NAMALWA (cell line): Measurements from ENCODE around the gene DCC.
A peak's percentile ranks its signal among the peaks of the same experiment; 100 is the strongest.

Experiments
- DNase-seq: peaks from one replicate; pipeline ENCODE4 v3.0.0-alpha.2; 2015; ENCODE audit warnings: low spot score

The DCC gene

GRCh38 chr18:52903857-52904256 lies 563.9 kb downstream of the DCC start:
- DNase-seq = peak; percentile 72

- no peak for DNase-seq
Observed at GRCh38 chr18:52907543-52908308, 567.7 kb downstream of the DCC start.

GRCh38 chr18:52914148-52914547 lies 574.2 kb downstream of the DCC start:
- DNase-seq = no peak

- no peak for DNase-seq
Observed at GRCh38 chr18:52920665-52921064, 580.7 kb downstream of the DCC start.

DNA sequence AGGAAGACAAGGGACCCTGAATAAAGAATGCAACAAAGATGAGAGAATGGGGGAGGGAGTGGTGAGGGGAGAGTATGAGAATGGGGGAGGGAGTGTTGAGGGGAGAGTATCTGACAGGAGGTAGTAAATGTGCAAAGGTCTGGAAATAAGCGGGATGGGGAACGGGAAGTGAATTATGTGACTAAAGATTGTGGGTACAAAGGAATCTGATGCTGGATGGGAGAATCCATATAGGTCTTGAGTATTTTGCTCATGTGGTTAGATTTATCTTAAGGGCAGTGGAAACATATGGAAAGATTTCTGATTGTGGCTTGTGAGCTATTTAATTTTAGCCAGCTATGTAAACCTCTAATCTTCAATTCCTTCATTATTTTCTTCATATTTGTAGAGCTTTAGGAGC lies 593.4 kb downstream of the DCC start:
- no peak for DNase-seq

DNA sequence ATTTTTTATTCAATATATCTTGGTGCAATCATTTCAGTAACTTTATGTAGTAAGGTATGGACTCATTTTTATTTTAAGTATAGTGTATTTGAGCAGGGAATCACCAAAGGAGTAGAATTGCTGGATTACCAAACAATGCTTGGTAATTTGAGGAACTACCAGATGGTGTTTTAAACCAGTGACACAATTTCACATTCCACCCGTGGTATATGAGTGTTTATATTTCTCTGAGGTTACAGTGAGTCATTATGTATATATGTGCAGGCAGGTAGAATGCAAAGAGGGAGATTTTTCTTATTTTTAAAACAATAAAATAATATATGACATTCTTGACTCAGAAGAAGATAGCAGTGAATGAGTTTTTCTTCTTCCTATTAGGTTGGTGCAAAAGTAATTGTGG lies 596.9 kb downstream of the DCC start:
- no peak for DNase-seq

- no peak for DNase-seq
Observed at GRCh38 chr18:52937840-52938239, 597.8 kb downstream of the DCC start.

DNA sequence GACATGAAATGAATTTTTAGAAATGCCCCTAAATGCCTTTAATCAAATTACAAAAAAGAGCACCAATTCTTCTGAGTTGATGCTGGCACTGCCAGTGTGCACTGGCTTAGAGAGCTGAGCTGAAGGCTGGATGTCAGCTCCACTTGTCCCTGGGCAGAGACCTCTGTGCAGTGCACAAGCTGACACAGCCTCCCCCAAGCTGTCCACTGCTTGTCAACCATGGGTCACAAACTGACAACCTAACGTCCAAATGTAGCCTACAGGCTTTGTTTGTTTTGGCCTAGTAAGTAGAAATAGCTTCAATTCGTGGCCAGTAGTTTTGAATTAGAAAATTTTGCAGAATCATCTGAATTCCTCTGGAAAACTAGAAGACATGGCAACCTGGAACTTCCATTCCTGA lies 605.6 kb downstream of the DCC start:
- DNase-seq = no peak

- no peak for DNase-seq
Observed at GRCh38 chr18:52948868-52949444, 609.0 kb downstream of the DCC start.

GRCh38 chr18:52950155-52950554 lies 610.2 kb downstream of the DCC start:
- no peak for DNase-seq

- DNase-seq = no peak
Observed at GRCh38 chr18:52953387-52953786, 613.4 kb downstream of the DCC start.

GRCh38 chr18:52963481-52963880 lies 623.5 kb downstream of the DCC start:
- no peak for DNase-seq

- no peak for DNase-seq
Observed at GRCh38 chr18:52970686-52971085, 630.7 kb downstream of the DCC start.

GRCh38 chr18:52971097-52971496 lies 631.1 kb downstream of the DCC start:
- no peak for DNase-seq

GRCh38 chr18:52979892-52980291 lies 639.9 kb downstream of the DCC start:
- DNase-seq = no peak

DNA sequence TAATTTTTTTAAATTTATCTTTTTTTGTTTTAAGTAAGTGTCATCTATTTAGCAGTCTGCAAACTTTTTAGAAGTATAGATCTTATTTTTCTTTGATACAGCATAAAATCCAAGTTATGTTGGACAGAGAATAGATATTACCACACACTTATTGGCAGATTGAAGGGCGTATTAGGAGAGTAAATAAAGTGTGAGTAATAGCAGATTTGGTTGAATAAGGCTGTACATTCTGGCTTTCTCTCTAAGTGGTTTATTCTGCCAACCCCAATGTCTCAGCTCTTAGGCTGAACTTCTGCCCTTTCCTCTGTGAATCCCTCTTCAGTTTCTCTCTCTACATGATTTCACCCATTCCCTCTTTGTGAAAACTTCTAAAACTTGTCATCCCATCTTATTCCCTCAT lies 651.2 kb downstream of the DCC start:
- no peak for DNase-seq

DNA sequence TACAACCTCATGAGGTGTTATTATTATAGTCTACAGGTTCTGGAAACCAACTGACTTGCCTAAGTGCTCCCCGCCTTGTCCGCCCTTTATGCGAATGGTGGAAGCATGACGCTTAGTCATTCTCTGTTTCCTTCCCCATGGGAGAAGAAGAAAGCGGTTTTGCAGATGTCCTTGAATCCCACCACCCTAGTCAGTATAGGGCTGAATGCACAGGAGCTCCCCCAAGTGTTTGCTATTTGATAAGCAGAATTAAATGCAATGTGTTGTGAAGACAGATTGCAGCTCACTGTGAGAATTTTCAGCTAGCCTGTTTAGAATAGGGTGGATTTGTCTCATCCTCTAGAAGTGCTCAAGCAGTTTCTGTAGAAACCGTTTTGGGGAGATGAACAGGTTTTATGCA lies 652.0 kb downstream of the DCC start:
- peak; percentile 38 for DNase-seq

GRCh38 chr18:52995875-52996274 lies 655.9 kb downstream of the DCC start:
- DNase-seq = no peak

GRCh38 chr18:52999633-53000032 lies 659.6 kb downstream of the DCC start:
- DNase-seq = peak; percentile 19

GRCh38 chr18:53004798-53005197 lies 664.8 kb downstream of the DCC start:
- DNase-seq = peak; percentile 33

DNA sequence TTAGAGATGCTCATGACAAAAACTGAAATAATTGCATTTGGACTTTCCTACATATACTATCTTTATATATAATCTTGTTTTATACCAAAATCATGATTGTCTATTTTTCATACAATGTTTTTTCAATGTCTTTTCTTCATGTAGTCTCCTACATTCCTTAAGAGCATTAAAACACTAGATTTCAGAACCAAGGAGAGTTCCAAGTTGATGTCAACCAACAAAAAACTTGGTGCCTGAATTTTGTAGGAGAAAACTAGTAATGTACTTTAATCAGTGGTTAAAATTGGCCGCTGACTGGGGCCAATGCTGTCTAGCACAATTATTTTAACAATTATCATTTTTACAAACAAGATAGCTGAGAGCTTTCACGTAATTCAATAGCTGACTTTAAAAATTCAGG lies 678.8 kb downstream of the DCC start:
- no peak for DNase-seq

DNA sequence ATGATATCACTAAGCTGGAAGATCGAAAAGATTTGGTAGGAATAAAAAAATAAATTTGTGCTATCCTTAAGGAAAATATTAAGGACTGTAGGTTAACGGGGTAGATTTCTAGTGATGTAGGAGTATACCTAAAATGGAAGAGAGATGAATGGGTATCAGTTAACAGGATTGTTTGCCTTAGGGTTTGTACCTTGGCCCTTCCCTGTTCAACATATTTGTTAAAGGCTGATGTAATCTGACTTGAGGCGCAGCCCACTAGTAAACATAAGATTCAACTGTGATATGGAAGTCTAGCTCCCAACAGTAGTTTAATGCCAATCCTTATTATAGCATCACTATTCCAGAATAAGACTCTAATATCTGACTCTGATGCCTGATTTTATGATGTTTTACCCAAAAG lies 685.2 kb downstream of the DCC start:
- no peak for DNase-seq

- no peak for DNase-seq
Observed at GRCh38 chr18:53028565-53028964, 688.6 kb downstream of the DCC start.

DNA sequence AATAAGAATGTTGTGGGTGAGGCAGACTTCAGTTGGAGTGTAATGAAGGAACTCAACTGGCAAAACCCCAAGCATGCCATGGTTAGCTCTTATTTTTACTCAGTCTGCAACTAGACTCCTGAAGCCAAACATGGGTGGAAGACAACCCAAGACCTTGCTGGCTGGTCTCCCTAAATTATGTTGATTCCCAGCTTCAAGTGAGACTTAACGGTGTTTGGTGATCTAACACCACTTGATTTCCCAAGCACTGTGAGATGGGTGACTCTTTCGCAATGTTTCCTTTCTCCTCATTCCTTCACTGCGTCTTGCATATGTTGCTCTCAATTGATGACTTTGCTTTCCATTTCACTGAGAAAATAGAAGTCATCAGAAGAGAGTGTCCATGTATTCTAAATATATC lies 693.1 kb downstream of the DCC start:
- DNase-seq = no peak
